OCI-LY3 (cell line): ENCODE data around the gene TJP3.

ENCODE experiments used
- CTCF ChIP-seq: fragments of 200-600, 300-600 bp; sonication (generic); IDR thresholded peaks from 2 replicates; pipeline ENCODE4 v1.5.1; 2014; ENCODE audit warnings: antibody characterized with exemption, low read length, low read depth
- EZH2phosphoT487 ChIP-seq: fragments of 200-600 bp; shearing (Covaris generic); IDR thresholded peaks from 2 replicates; pipeline ENCODE4 v1.6.1; 2018; ENCODE audit warnings: antibody characterized with exemption, mixed run types, low read depth

- TF ChIP-seq CTCF, result no peak
- TF ChIP-seq EZH2phosphoT487, result no peak
Observed at GRCh38 chr19:3707868-3708206, 347 bp upstream of the TJP3 start.
